ENCODE measurements around the gene LRRC56. TPM values are rescaled to one million over a fixed set of nuclear protein-coding genes. Genes with fewer than 3 reads are reported as not detected.

LRRC56 gene
- total RNA-seq, 4 donors from 2014 or later, result 0.13 to 0.69 (median 0.20) TPM; not detected in 1

- TF ChIP-seq EP300 (IDR thresholded peaks at IDR 0.05), result no peak
- peak; percentile 78 for TF ChIP-seq POLR2AphosphoS5 (IDR thresholded peaks at IDR 0.05)
- TF ChIP-seq POLR2A (IDR thresholded peaks at IDR 0.05), result peak; percentile 26 to 46
- TF ChIP-seq CTCF (IDR thresholded peaks at IDR 0.05), result peak in 3 of 4 experiments; percentile 100
- 32 to 43% methylated on average over 8 to 10 of the region's 74 CpGs for WGBS, 2 donors (ENCODE audit: low coverage in 1 of 2)
- ATAC-seq, result peak; percentile 99
- peaks cover 0 to 14% of the 10 kb centered on the region in 2 donors for H3K36me3 ChIP-seq
- H3K4me1 ChIP-seq, result peaks cover 0 to 12% (median 0%) of the 10 kb centered on the region in 3 donors
- H3K9me3 ChIP-seq, result peaks cover 0 to 9% (median 0%) of the 10 kb centered on the region in 3 donors
- H3K27ac ChIP-seq, result peak overlapping the region; percentile 19 to 87 (median 78)
- peak overlapping the region in 1 of 2 donors; percentile 34 for H3K4me3 ChIP-seq
- no peaks in the 10 kb centered on the region for H3K27me3 ChIP-seq
Observed at GRCh38 chr11:518463-519202, 18.7 kb upstream of the LRRC56 start.

- no peaks in the 10 kb centered on the region for H3K36me3 ChIP-seq
- H3K9me3 ChIP-seq, result peaks cover 0 to 9% (median 0%) of the 10 kb centered on the region in 3 donors
- 88 to 93% methylated on average over 5 to 21 of the region's 39 CpGs for WGBS, 2 donors (ENCODE audit: low coverage in 1 of 2)
- H3K4me1 ChIP-seq, result peaks cover 0 to 12% (median 0%) of the 10 kb centered on the region in 3 donors
- no peak overlapping the region for H3K27ac ChIP-seq
- no peaks in the 10 kb centered on the region for H3K27me3 ChIP-seq
- no peak overlapping the region for H3K4me3 ChIP-seq
- no peak for ATAC-seq
- TF ChIP-seq POLR2A (IDR thresholded peaks at IDR 0.05), result no peak
- TF ChIP-seq CTCF (IDR thresholded peaks at IDR 0.05), result no peak
- no peak for TF ChIP-seq EP300 (IDR thresholded peaks at IDR 0.05)
Observed at GRCh38 chr11:520428-521176, 16.7 kb upstream of the LRRC56 start.

- H3K4me1 ChIP-seq, result peaks cover 0 to 12% (median 0%) of the 10 kb centered on the region in 3 donors
- H3K4me3 ChIP-seq, result no peak overlapping the region
- H3K9me3 ChIP-seq, result peaks cover 0 to 9% (median 0%) of the 10 kb centered on the region in 3 donors
- H3K27ac ChIP-seq, result no peak overlapping the region
- ATAC-seq, result no peak
- WGBS, 2 donors (ENCODE audit: low coverage in 1 of 2), result 87% methylated on average over 3 of the region's 10 CpGs; no CpG with 5 or more reads in 1 of the 2 donors
- TF ChIP-seq CTCF (IDR thresholded peaks at IDR 0.05) (no peak), POLR2AphosphoS5 (IDR thresholded peaks at IDR 0.05) (no peak), EP300 (IDR thresholded peaks at IDR 0.05) (no peak), POLR2A (IDR thresholded peaks at IDR 0.05) (no peak)
- no peaks in the 10 kb centered on the region for H3K36me3 ChIP-seq
- H3K27me3 ChIP-seq, result no peaks in the 10 kb centered on the region
Observed at GRCh38 chr11:521177-521688, 16.1 kb upstream of the LRRC56 start.

GRCh38 chr11:526192-526591 is 11.1 kb upstream of the LRRC56 start:
- no peak for TF ChIP-seq POLR2AphosphoS5 (IDR thresholded peaks at IDR 0.05)
- TF ChIP-seq CTCF (IDR thresholded peaks at IDR 0.05), result no peak
- no peak for TF ChIP-seq POLR2A (IDR thresholded peaks at IDR 0.05)
- no peak for TF ChIP-seq EP300 (IDR thresholded peaks at IDR 0.05)
- Histone ChIP-seq H3K4me3 (no peak overlapping the region), H3K4me1 (no peaks in the 10 kb centered on the region), H3K27ac (no peak overlapping the region), H3K9me3 (no peaks in the 10 kb centered on the region), H3K36me3 (peaks cover 0 to 11% of the 10 kb centered on the region in 2 donors), H3K27me3 (no peaks in the 10 kb centered on the region)
- 67 to 80% methylated on average over 3 to 12 of the region's 17 CpGs for WGBS, 2 donors (ENCODE audit: low coverage in 1 of 2)
- ATAC-seq, result no peak

Measured in gastroesophageal sphincter (tissue), 4 donors.